Measurements from ENCODE around the gene METTL21C.

The METTL21C gene

GRCh38 chr13:102697264-102697663, 2.4 kb upstream of the METTL21C start:
- no peak for DNase-seq

- no peak for DNase-seq
Observed at GRCh38 chr13:102696465-102696864, 1.6 kb upstream of the METTL21C start.

GRCh38 chr13:102693776-102694175, 1.1 kb downstream of the METTL21C start:
- DNase-seq = no peak

- DNase-seq = no peak
Observed at GRCh38 chr13:102693250-102693649, 1.6 kb downstream of the METTL21C start.

GRCh38 chr13:102692491-102692826, 2.4 kb downstream of the METTL21C start:
- no peak for DNase-seq

GRCh38 chr13:102690883-102691282, 4.0 kb downstream of the METTL21C start:
- DNase-seq = no peak

GRCh38 chr13:102688306-102688973, 6.4 kb downstream of the METTL21C start:
- DNase-seq = no peak

- no peak for DNase-seq
Observed at GRCh38 chr13:102687520-102687919, 7.3 kb downstream of the METTL21C start.

GRCh38 chr13:102686024-102686423, 8.8 kb downstream of the METTL21C start:
- no peak for DNase-seq

GRCh38 chr13:102683637-102684036, 11.2 kb downstream of the METTL21C start:
- DNase-seq = no peak

- no peak for DNase-seq
Observed at GRCh38 chr13:102682727-102683126, 12.1 kb downstream of the METTL21C start.

- no peak for DNase-seq
Observed at GRCh38 chr13:102682211-102682610, 12.6 kb downstream of the METTL21C start.

GRCh38 chr13:102680842-102681740, 13.8 kb downstream of the METTL21C start:
- DNase-seq = no peak

GRCh38 chr13:102680133-102680717, 14.6 kb downstream of the METTL21C start:
- no peak for DNase-seq

GRCh38 chr13:102679449-102680132, 15.3 kb downstream of the METTL21C start:
- no peak for DNase-seq

GRCh38 chr13:102678339-102679107, 16.3 kb downstream of the METTL21C start:
- no peak for DNase-seq

- DNase-seq = no peak
Observed at GRCh38 chr13:102677122-102677521, 17.7 kb downstream of the METTL21C start.

GRCh38 chr13:102675115-102675514, 19.7 kb downstream of the METTL21C start:
- no peak for DNase-seq

- DNase-seq = no peak
Observed at GRCh38 chr13:102670130-102670529, 24.7 kb downstream of the METTL21C start.

- no peak for DNase-seq
Observed at GRCh38 chr13:102667911-102668310, 26.9 kb downstream of the METTL21C start.

GRCh38 chr13:102667023-102667422, 27.8 kb downstream of the METTL21C start:
- no peak for DNase-seq

GRCh38 chr13:102659168-102659713, 35.6 kb downstream of the METTL21C start:
- DNase-seq = no peak
